HAP-1 (cell line): ENCODE measurements around the gene GLP1R.

Experiments used
- DNase-seq, 2 experiments: peaks; one replicate each; pipeline ENCODE4 v3.0.0-alpha.2; 2016 to 2020; ENCODE audit warnings: low spot score in 2 of 2
- H3K27me3 ChIP-seq: fragments of 250-450 bp; sonication (Bioruptor Pico); 2 replicates; pipeline ENCODE4 v1.5.1; 2020; ENCODE audit warnings: low read depth, mild to moderate bottlenecking, moderate library complexity
- H3K36me3 ChIP-seq: fragments of 250-450 bp; sonication (Bioruptor Pico); replicated peaks from 2 replicates; pipeline ENCODE4 v1.5.1; 2020; ENCODE audit warnings: mild to moderate bottlenecking
- H3K4me1 ChIP-seq: fragments of 250-450 bp; sonication (Bioruptor Pico); 2 replicates; pipeline ENCODE4 v1.5.1; 2020; ENCODE audit warnings: mild to moderate bottlenecking
- H3K4me3 ChIP-seq: fragments of 250-450 bp; sonication (Bioruptor Pico); 2 replicates; pipeline ENCODE4 v1.5.1; 2020; ENCODE audit warnings: mild to moderate bottlenecking, moderate library complexity
- H3K9me3 ChIP-seq: fragments of 250-450 bp; sonication (Bioruptor Pico); 2 replicates; pipeline ENCODE4 v1.5.1; 2020; ENCODE audit warnings: mild to moderate bottlenecking, moderate library complexity
- in situ Hi-C: fragments of 300-500 bp; cut with MboI; formaldehyde crosslinking; loops from 3 replicates; pipeline ENCODE4 v1.14.3; 2020; ENCODE audit warnings: low sequenced_read_pairs, inconsistent platforms, mixed read lengths

The GLP1R gene

GRCh38 chr6:39026175-39026574 is 22.4 kb upstream of the GLP1R start:
- no peak for DNase-seq
- Histone ChIP-seq H3K9me3 (no peaks in the 10 kb centered on the region), H3K27me3 (peaks cover 13% of the 10 kb centered on the region), H3K4me3 (no peak overlapping the region), H3K36me3 (no peaks in the 10 kb centered on the region), H3K4me1 (no peaks in the 10 kb centered on the region)
- in situ Hi-C loops: no loop called here

GRCh38 chr6:39029156-39030011 is 19.2 kb upstream of the GLP1R start:
- Histone ChIP-seq H3K36me3 (no peaks in the 10 kb centered on the region), H3K4me1 (no peaks in the 10 kb centered on the region), H3K4me3 (no peak overlapping the region), H3K27me3 (peaks cover 14% of the 10 kb centered on the region), H3K9me3 (no peaks in the 10 kb centered on the region)
- in situ Hi-C loops: no loop called here
- peak; percentile 10 to 73 for DNase-seq

DNA sequence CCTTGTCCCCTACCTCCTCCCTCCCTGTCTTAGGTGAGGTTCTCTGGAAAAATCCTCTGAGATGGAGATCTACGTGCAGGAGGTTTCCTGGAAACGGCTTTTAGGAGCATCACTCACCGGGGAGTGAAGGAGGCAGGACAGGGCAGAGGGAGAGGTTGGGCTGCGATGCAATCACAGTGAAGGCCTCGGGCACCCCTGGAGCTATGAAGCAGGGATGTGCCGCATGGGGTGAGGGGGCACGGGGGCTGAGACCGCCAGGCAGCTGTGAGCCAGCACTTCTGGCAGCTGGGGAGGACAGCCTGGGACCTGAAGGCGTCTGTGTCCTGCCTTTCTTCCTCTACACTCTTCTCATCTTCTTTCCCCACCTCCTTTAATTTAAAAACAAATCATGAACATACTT is 12.9 kb upstream of the GLP1R start:
- Histone ChIP-seq H3K4me3 (no peak overlapping the region), H3K9me3 (no peaks in the 10 kb centered on the region), H3K27me3 (peaks cover 19% of the 10 kb centered on the region), H3K36me3 (no peaks in the 10 kb centered on the region), H3K4me1 (no peaks in the 10 kb centered on the region)
- in situ Hi-C loops: no loop called here
- no peak for DNase-seq

GRCh38 chr6:39037082-39037508 is 11.5 kb upstream of the GLP1R start:
- H3K9me3 ChIP-seq: no peaks in the 10 kb centered on the region
- in situ Hi-C loops: no loop called here
- H3K4me3 ChIP-seq: no peak overlapping the region
- peaks cover 19% of the 10 kb centered on the region for H3K27me3 ChIP-seq
- no peak for DNase-seq
- H3K4me1 ChIP-seq: no peaks in the 10 kb centered on the region
- H3K36me3 ChIP-seq: no peaks in the 10 kb centered on the region

DNA sequence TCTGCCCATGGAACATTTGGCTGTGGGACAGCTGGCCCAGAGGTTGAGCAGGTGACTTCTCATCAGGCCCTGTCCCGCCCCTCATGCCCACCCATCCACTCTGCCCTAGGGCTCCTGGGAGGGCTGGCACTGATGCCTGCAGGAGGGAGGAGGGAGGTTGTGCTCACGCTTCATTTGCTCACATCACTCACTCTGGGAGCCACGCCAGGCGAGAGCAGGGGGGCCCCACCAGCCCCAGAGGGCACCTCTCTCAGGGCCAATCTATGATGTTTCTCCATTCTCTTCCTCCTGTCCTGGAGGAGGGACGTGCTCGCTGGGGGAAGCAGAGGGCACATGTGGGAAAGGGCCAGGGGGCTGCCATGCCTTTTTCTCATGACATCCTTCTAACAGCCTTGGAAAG is 10.9 kb upstream of the GLP1R start:
- no peak for DNase-seq
- H3K27me3 ChIP-seq: peaks cover 15% of the 10 kb centered on the region

GRCh38 chr6:39040080-39040673 is 8.4 kb upstream of the GLP1R start:
- Histone ChIP-seq H3K4me3 (no peak overlapping the region), H3K9me3 (no peaks in the 10 kb centered on the region), H3K36me3 (no peaks in the 10 kb centered on the region), H3K4me1 (no peaks in the 10 kb centered on the region), H3K27me3 (peaks cover 2% of the 10 kb centered on the region; the same call in 1 of the 2 replicates)
- in situ Hi-C loops: no loop called here
- DNase-seq: no peak

More for the DNA sequence above, 10.9 kb upstream of the GLP1R start:
- Histone ChIP-seq H3K4me3 (no peak overlapping the region), H3K9me3 (no peaks in the 10 kb centered on the region), H3K36me3 (no peaks in the 10 kb centered on the region), H3K4me1 (no peaks in the 10 kb centered on the region)
- in situ Hi-C loops: no loop called here

DNA sequence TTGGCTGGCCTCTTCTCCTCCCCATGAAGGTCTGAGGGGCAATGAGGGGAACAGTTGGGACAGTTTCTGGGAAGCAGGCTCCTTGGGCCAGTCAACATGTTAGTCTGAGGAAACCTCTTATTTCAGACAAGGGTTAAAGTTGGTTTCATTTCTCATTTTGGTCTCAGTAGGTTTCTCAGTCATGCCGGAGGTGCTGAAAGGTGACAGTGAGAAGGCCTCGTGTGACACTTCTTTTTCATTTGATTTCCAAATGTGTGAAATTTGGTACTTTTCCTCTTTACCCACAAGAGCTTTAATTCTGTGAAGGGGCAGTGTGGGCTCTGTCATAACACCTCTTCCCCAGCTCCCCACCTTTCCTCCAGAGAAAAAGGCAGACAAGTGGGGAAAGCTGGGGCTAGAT is 7.5 kb upstream of the GLP1R start:
- Histone ChIP-seq H3K4me1 (no peaks in the 10 kb centered on the region), H3K27me3 (no peaks in the 10 kb centered on the region), H3K9me3 (no peaks in the 10 kb centered on the region), H3K36me3 (no peaks in the 10 kb centered on the region), H3K4me3 (no peak overlapping the region)
- no peak for DNase-seq
- in situ Hi-C loops: no loop called here

GRCh38 chr6:39043776-39044175 is 4.8 kb upstream of the GLP1R start:
- DNase-seq: no peak
- in situ Hi-C loops: no loop called here
- no peak overlapping the region for H3K4me3 ChIP-seq
- no peaks in the 10 kb centered on the region for H3K27me3 ChIP-seq
- no peaks in the 10 kb centered on the region for H3K4me1 ChIP-seq
- no peaks in the 10 kb centered on the region for H3K9me3 ChIP-seq
- no peaks in the 10 kb centered on the region for H3K36me3 ChIP-seq

- DNase-seq: no peak
- in situ Hi-C loops: no loop called here
- H3K27me3 ChIP-seq: no peaks in the 10 kb centered on the region
These were observed 4.4 kb upstream of the GLP1R start for GRCh38 chr6:39044181-39044580.

GRCh38 chr6:39047434-39048327 is 900 bp upstream of the GLP1R start:
- H3K4me3 ChIP-seq: peak overlapping the region; percentile 45
- H3K27me3 ChIP-seq: no peaks in the 10 kb centered on the region
- DNase-seq: no peak
- H3K36me3 ChIP-seq: no peaks in the 10 kb centered on the region
- no peaks in the 10 kb centered on the region for H3K4me1 ChIP-seq
- H3K9me3 ChIP-seq: no peaks in the 10 kb centered on the region
- in situ Hi-C loops: no loop called here

More at GRCh38 chr6:39044181-39044580, 4.4 kb upstream of the GLP1R start:
- no peaks in the 10 kb centered on the region for H3K36me3 ChIP-seq
- no peak overlapping the region for H3K4me3 ChIP-seq
- no peaks in the 10 kb centered on the region for H3K9me3 ChIP-seq
- H3K4me1 ChIP-seq: no peaks in the 10 kb centered on the region

DNA sequence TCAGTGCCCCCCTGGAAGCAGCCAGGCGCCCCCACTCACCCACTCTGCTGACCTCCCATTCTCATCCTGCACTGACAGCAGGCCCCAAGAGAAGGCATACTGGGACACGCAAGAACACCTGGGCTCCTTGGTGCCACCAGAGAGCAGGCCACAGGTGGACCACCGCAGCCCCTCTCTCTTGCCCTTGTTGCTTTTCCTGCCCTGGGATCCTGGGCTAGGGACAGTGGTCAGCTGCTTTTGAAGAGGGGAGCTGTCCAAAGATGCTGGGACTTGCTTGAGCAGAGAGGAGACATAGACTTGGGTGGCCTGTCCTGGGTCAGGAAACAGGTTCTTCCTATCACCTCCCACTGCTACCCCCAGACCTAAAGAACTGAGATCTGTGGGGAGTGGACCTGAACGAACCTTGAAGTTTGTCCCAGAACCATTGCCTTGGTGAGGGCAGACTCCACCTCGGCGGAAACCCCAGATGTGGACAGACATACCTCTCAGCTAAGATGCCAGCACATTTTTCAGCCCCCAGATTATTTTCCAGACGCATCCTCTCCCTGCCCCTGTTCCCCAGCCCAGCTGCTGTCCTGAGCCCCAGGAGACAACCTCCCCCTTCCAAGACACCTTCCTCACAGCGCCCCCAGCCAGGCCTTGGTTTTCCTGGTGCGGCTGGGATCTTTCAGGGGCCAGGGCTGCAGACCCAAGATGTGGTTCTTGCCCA is 1.1 kb downstream of the GLP1R start:
- Histone ChIP-seq H3K27me3 (no peaks in the 10 kb centered on the region), H3K9me3 (no peaks in the 10 kb centered on the region), H3K4me1 (no peaks in the 10 kb centered on the region), H3K36me3 (no peaks in the 10 kb centered on the region), H3K4me3 (peak overlapping the region; percentile 45)
- in situ Hi-C loops: no loop called here
- DNase-seq: no peak

GRCh38 chr6:39050453-39051112 is 2.0 kb downstream of the GLP1R start:
- Histone ChIP-seq H3K36me3 (no peaks in the 10 kb centered on the region), H3K4me3 (no peak overlapping the region), H3K27me3 (no peaks in the 10 kb centered on the region), H3K4me1 (no peaks in the 10 kb centered on the region), H3K9me3 (no peaks in the 10 kb centered on the region)
- in situ Hi-C loops: no loop called here
- DNase-seq: no peak
